Activated T-helper 17 cell treated with anti-CD3 and anti-CD28 coated beads, Interleukin-2, amount 50 U/mL, for 72 hours (primary cell): ENCODE data around the gene DPP4. TPM values are rescaled to one million over a fixed set of nuclear protein-coding genes. Genes with fewer than 3 reads are reported as not detected.
A peak's percentile ranks its signal among the peaks of the same experiment; 100 is the strongest.

Experiments
- ATAC-seq: fragments of 150-1000 bp; cut with Tn5 transposase; replicated peaks from 2 replicates; pipeline ENCODE4 v1.10.0; 2021; ENCODE audit warnings: mild to moderate bottlenecking, moderate library complexity
- H3K27ac Mint-ChIP-seq: one replicate; pipeline ENCODE4 v1.8.0; 2022; ENCODE audit warnings: mixed read lengths
- H3K27me3 Mint-ChIP-seq: one replicate; pipeline ENCODE4 v1.8.0; 2022; ENCODE audit warnings: mixed read lengths
- H3K36me3 Mint-ChIP-seq: one replicate; pipeline ENCODE4 v1.8.0; 2022; ENCODE audit warnings: low read depth, mild to moderate bottlenecking, mixed read lengths
- H3K4me1 Mint-ChIP-seq: one replicate; pipeline ENCODE4 v1.8.0; 2022; ENCODE audit warnings: mixed read lengths
- H3K4me3 Mint-ChIP-seq: one replicate; pipeline ENCODE4 v1.8.0; 2022; ENCODE audit warnings: mild to moderate bottlenecking, mixed read lengths
- H3K9me3 Mint-ChIP-seq: one replicate; pipeline ENCODE4 v1.8.0; 2022; ENCODE audit warnings: mixed read lengths
- total RNA-seq, 2 donors: library from RNA; stranded (reverse); gene quantifications; one replicate each; pipeline ENCODE4 v1.2.3, GENCODE V29; 2022

The DPP4 gene
- total RNA-seq, 2 donors from 2014 or later = 34.6 to 97.7 TPM

- peaks cover 88% of the 10 kb centered on the region for H3K36me3 Mint-ChIP-seq
- H3K9me3 Mint-ChIP-seq = no peaks in the 10 kb centered on the region
- no peak overlapping the region for H3K27ac Mint-ChIP-seq
- no peak for ATAC-seq
- H3K4me1 Mint-ChIP-seq = peaks cover 7% of the 10 kb centered on the region
- no peaks in the 10 kb centered on the region for H3K27me3 Mint-ChIP-seq
- H3K4me3 Mint-ChIP-seq = no peak overlapping the region
These were observed 44.6 kb downstream of the DPP4 start for GRCh38 chr2:162029287-162029901.

- ATAC-seq = no peak
- H3K36me3 Mint-ChIP-seq = peaks cover 85% of the 10 kb centered on the region
- H3K27ac Mint-ChIP-seq = no peak overlapping the region
- no peaks in the 10 kb centered on the region for H3K9me3 Mint-ChIP-seq
- H3K27me3 Mint-ChIP-seq = no peaks in the 10 kb centered on the region
- no peak overlapping the region for H3K4me3 Mint-ChIP-seq
- peaks cover 8% of the 10 kb centered on the region for H3K4me1 Mint-ChIP-seq
These were observed 45.5 kb downstream of the DPP4 start for GRCh38 chr2:162028511-162028910.

GRCh38 chr2:162025121-162025911 lies 48.7 kb downstream of the DPP4 start:
- Mint-ChIP-seq H3K36me3 (peaks cover 84% of the 10 kb centered on the region), H3K27ac (peak overlapping the region; percentile 65), H3K27me3 (no peaks in the 10 kb centered on the region), H3K9me3 (no peaks in the 10 kb centered on the region), H3K4me3 (peak overlapping the region; percentile 14), H3K4me1 (peaks cover 29% of the 10 kb centered on the region)
- ATAC-seq = peak; percentile 56

- Mint-ChIP-seq H3K27me3 (no peaks in the 10 kb centered on the region), H3K36me3 (peaks cover 85% of the 10 kb centered on the region), H3K27ac (peak overlapping the region; percentile 44), H3K4me1 (peaks cover 29% of the 10 kb centered on the region), H3K4me3 (no peak overlapping the region), H3K9me3 (no peaks in the 10 kb centered on the region)
- peak; percentile 61 for ATAC-seq
These were observed 51.6 kb downstream of the DPP4 start for GRCh38 chr2:162022290-162022945.

DNA sequence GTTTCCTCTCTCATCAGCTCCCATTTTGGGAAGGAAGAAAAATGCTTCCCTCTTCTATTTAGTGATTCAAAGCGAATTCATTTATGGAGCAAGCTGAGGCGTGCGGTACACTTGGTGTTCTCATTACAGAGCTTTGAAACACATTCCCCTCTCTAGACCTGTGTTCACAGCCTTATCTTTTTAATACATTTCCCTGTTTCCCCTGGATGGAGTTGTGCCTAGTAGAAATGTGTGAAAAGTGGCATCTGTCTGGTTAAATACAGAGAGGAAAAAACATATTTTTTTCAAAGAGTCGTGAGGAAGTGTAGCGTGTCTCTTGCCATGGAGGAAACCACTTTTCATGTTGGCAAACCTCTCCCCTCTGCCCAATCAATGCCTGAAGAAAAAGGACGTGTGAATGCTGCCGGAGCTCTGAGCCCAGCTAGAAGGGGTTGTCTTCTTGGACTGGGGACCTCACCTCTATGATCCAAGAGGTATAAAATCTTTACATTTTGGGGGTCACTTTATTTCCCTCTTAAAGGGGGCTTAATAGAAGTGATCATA lies 52.4 kb downstream of the DPP4 start:
- H3K4me1 Mint-ChIP-seq = peaks cover 36% of the 10 kb centered on the region
- no peak for ATAC-seq
- no peak overlapping the region for H3K4me3 Mint-ChIP-seq
- H3K27me3 Mint-ChIP-seq = no peaks in the 10 kb centered on the region
- H3K36me3 Mint-ChIP-seq = peaks cover 88% of the 10 kb centered on the region
- H3K9me3 Mint-ChIP-seq = no peaks in the 10 kb centered on the region
- peak overlapping the region; percentile 44 for H3K27ac Mint-ChIP-seq

- ATAC-seq = peak; percentile 78
- H3K27me3 Mint-ChIP-seq = no peaks in the 10 kb centered on the region
- no peaks in the 10 kb centered on the region for H3K9me3 Mint-ChIP-seq
- H3K4me3 Mint-ChIP-seq = peak overlapping the region; percentile 5
- H3K27ac Mint-ChIP-seq = no peak overlapping the region
- peaks cover 97% of the 10 kb centered on the region for H3K36me3 Mint-ChIP-seq
- H3K4me1 Mint-ChIP-seq = peaks cover 42% of the 10 kb centered on the region
These were observed 55.5 kb downstream of the DPP4 start for GRCh38 chr2:162018530-162018929.

- Mint-ChIP-seq H3K27me3 (no peaks in the 10 kb centered on the region), H3K9me3 (no peaks in the 10 kb centered on the region), H3K4me1 (peaks cover 38% of the 10 kb centered on the region), H3K4me3 (peak overlapping the region; percentile 25), H3K27ac (peak overlapping the region; percentile 45), H3K36me3 (peaks cover 94% of the 10 kb centered on the region)
- no peak for ATAC-seq
These were observed 56.8 kb downstream of the DPP4 start for GRCh38 chr2:162017233-162017632.

- ATAC-seq = no peak
- H3K27ac Mint-ChIP-seq = peak overlapping the region; percentile 26
- H3K27me3 Mint-ChIP-seq = no peaks in the 10 kb centered on the region
- H3K9me3 Mint-ChIP-seq = no peaks in the 10 kb centered on the region
- peaks cover 39% of the 10 kb centered on the region for H3K4me1 Mint-ChIP-seq
- H3K4me3 Mint-ChIP-seq = peak overlapping the region; percentile 34
- H3K36me3 Mint-ChIP-seq = peaks cover 89% of the 10 kb centered on the region
These were observed 57.9 kb downstream of the DPP4 start for GRCh38 chr2:162016080-162016479.

GRCh38 chr2:162014751-162015150 lies 59.3 kb downstream of the DPP4 start:
- H3K27ac Mint-ChIP-seq = peak overlapping the region; percentile 91
- ATAC-seq = no peak
- peaks cover 39% of the 10 kb centered on the region for H3K4me1 Mint-ChIP-seq
- peaks cover 88% of the 10 kb centered on the region for H3K36me3 Mint-ChIP-seq
- H3K9me3 Mint-ChIP-seq = no peaks in the 10 kb centered on the region
- no peaks in the 10 kb centered on the region for H3K27me3 Mint-ChIP-seq
- peak overlapping the region; percentile 79 for H3K4me3 Mint-ChIP-seq

DNA sequence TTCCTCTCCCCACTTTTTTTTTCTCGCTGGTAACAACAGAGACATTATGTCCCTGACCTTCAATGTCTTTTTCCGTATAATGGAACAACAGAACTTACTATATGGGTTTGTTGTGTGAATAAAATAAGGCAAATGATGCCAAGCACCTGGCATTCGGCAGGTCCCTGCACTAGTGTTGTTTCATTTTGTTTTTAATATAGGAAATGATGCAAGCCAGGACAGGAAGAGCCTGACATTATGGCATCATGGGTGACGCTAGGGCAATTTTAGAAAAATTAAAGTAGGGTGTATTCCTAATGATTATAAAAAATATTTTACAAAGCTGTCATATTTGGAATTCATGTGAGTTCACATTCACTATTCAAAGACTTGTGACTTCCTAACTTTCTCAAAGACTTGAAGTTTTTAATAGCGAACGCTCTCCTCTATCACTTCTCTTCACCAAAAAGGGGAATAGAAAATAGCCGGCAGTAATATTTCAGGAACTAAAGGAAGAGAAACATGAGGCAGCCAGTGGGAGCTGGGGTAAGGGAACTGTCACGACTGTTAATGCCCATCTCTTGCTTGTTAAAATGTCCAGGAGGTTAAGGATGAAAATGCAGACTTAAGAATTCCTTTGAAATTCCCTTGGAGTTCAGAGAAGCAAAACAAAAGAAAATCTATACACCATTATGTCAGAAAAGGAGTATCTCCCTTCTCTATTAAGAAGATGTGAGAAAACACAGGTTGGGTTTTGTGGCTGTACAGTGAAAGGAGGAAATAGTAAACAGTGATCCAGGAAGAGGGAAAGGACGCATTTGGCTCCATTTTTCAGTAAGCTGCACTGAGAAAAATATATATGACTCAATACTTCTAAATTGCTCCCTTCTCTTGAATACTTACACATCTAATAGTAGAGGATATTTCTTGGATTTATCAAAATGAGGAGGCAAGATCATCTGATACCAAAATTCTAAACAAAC lies 60.2 kb downstream of the DPP4 start:
- Mint-ChIP-seq H3K4me1 (peaks cover 39% of the 10 kb centered on the region), H3K4me3 (peak overlapping the region; percentile 79), H3K27me3 (no peaks in the 10 kb centered on the region), H3K27ac (peak overlapping the region; percentile 91), H3K36me3 (peaks cover 85% of the 10 kb centered on the region), H3K9me3 (no peaks in the 10 kb centered on the region)
- ATAC-seq = peak; percentile 30

GRCh38 chr2:162012565-162013058 lies 61.4 kb downstream of the DPP4 start:
- no peaks in the 10 kb centered on the region for H3K9me3 Mint-ChIP-seq
- peak overlapping the region; percentile 91 for H3K27ac Mint-ChIP-seq
- H3K36me3 Mint-ChIP-seq = peaks cover 81% of the 10 kb centered on the region
- H3K4me1 Mint-ChIP-seq = peaks cover 39% of the 10 kb centered on the region
- no peaks in the 10 kb centered on the region for H3K27me3 Mint-ChIP-seq
- peak overlapping the region; percentile 79 for H3K4me3 Mint-ChIP-seq
- peak; percentile 42 for ATAC-seq

GRCh38 chr2:162011706-162012564 lies 62.1 kb downstream of the DPP4 start:
- H3K27ac Mint-ChIP-seq = peak overlapping the region; percentile 91
- peak; percentile 81 for ATAC-seq
- peaks cover 34% of the 10 kb centered on the region for H3K4me1 Mint-ChIP-seq
- H3K9me3 Mint-ChIP-seq = no peaks in the 10 kb centered on the region
- peaks cover 74% of the 10 kb centered on the region for H3K36me3 Mint-ChIP-seq
- no peaks in the 10 kb centered on the region for H3K27me3 Mint-ChIP-seq
- peak overlapping the region; percentile 79 for H3K4me3 Mint-ChIP-seq

GRCh38 chr2:162009543-162009942 lies 64.5 kb downstream of the DPP4 start:
- Mint-ChIP-seq H3K4me3 (no peak overlapping the region), H3K9me3 (no peaks in the 10 kb centered on the region), H3K4me1 (peaks cover 26% of the 10 kb centered on the region), H3K36me3 (peaks cover 64% of the 10 kb centered on the region), H3K27me3 (no peaks in the 10 kb centered on the region), H3K27ac (no peak overlapping the region)
- ATAC-seq = no peak
